KBM-7 (cell line): ENCODE results near the gene CNTD1.
"Not testable (repeated sequence)": the region's sequence is repeated elsewhere in the genome, so short reads cannot be mapped to it uniquely, and the experiment has no call there.

Experiments used
- DNase-seq: peaks from one replicate; pipeline ENCODE4 v3.0.0-alpha.2; 2015
- in situ Hi-C: fragments of 300-500 bp; cut with MboI; formaldehyde crosslinking; loops from 2 replicates; pipeline ENCODE4 v1.14.3; 2020; ENCODE audit warnings: low sequenced_read_pairs, low pct_unique_long_range_greater_than_20kb, mixed read lengths

Gene CNTD1, protein sequence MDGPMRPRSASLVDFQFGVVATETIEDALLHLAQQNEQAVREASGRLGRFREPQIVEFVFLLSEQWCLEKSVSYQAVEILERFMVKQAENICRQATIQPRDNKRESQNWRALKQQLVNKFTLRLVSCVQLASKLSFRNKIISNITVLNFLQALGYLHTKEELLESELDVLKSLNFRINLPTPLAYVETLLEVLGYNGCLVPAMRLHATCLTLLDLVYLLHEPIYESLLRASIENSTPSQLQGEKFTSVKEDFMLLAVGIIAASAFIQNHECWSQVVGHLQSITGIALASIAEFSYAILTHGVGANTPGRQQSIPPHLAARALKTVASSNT

DNA sequence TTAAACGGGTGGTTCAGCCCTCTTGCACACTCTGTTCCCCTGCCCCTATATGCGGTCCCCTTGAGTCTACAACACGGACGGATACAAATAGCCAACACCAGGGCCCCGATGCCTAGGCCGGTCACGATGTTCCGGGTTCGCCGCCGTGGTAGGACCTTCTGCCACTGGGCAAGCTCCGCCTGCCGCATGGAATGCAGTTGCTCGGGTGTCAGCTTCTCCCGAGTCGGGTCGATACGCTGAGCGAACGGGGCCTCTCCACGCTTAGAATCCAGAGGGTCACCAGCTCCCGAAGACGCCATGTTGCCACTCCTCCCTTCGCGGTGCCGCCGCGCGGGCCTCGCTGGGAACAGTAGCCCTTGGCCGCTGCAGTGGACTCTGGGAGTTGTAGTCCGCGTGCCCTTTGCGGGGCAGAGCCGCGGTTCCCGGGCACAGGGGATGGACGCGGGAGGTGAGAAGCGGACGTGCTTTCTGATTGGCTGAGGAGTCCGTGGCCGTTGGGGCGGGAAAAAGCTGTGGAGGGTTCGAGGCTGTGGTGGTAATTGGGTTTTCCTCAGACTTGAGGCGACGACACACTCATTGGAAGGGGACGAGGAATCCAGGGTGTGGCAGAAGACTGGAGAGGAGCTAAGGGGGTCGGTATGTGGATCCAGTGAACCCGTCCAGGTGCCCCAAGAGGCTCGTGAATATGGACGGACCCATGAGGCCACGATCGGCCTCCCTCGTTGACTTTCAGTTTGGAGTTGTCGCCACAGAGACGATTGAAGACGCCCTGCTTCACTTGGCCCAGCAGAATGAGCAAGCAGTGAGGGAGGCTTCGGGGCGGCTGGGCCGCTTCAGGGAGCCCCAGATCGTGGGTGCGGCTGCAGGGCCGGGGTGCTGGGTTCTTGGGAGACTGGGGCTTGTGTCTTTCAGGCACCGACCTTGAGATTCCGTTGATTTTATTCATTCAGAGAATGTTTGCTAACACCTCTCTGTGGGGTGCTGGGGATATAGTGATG, at the start of gene CNTD1, which contains the start of gene COA3:
Gene CNTD1, plus strand, starts transcription at position 479 of the 998 bp plus-strand sequence. Its CDS starts 207 bp downstream, at position 686.
Gene COA3, minus strand, starts transcription at position 322 of the 998 bp plus-strand sequence. Its CDS starts 23 bp downstream, at position 299.
- in situ Hi-C loops: no loop called here

GRCh38 chr17:42748908-42749798, 49.5 kb upstream of the CNTD1 start:
- DNase-seq: no peak
- in situ Hi-C loops: no loop called here

More for the DNA sequence above, at the start of gene CNTD1, which contains the start of gene COA3:
- DNase-seq: peak; percentile 85

DNA sequence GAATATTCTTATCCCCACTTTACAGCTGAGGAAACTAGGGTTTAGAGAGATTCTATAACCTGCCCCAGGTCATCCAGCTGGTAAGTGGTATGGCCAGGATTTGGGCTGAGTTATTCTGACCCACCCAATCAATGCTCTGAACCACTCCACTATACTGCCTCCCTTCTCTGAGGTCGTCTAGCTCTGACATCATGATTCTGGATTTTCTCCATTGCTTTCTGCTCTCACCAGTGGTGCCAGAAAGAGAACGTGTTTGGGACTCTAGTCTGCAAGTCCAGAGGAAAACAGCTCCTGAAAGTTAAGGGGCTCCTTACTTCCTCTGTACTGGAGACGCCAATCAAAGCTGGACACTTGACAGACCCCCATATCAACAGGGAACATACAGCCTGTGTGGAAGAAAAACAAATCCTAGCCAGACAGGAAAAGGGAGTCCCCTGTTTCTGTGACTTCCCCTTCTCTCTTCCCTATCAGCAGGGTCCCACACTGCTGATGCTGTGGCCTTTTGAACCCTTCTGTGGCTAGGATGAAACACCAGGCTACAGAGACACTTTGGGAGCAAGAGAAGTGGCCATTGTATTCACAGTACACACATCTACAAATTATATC, 47.8 kb upstream of the CNTD1 start:
- in situ Hi-C loops: no loop called here
- DNase-seq: peak; percentile 87

GRCh38 chr17:42751628-42752027, 47.0 kb upstream of the CNTD1 start:
- in situ Hi-C loops: no loop called here
- no peak for DNase-seq

DNA sequence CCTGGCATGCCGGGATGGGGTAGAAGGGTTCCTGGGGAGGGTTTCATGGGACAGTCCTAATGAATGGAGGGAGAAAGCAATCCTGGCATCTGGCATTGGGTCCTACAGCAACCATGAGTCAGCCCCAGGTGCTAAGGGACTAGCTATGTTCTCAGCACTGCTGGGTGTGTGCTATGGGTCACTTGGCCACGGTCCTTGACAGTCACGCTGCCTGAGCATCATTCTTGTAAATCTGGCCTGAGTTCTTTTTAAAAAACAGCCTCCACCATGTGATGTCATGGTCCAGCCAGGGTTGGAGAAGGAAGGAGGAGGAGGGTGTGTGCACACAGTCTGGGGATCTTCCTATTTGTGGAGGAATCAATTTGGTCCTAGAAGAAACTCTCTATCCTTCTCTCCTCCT, 43.9 kb upstream of the CNTD1 start:
- in situ Hi-C loops: no loop called here

GRCh38 chr17:42759982-42760651, 38.5 kb upstream of the CNTD1 start:
- in situ Hi-C loops: no loop called here
- peak; percentile 14 for DNase-seq

More for the DNA sequence above, 43.9 kb upstream of the CNTD1 start:
- DNase-seq: no peak

- in situ Hi-C loops: no loop called here
Measured at GRCh38 chr17:42760652-42761581, 37.7 kb upstream of the CNTD1 start, which contains the start of gene RAMP2. TSS of gene RAMP2 (plus strand) at chr17:42761227. CDS start at chr17:42761262, 35 bp downstream.

DNA sequence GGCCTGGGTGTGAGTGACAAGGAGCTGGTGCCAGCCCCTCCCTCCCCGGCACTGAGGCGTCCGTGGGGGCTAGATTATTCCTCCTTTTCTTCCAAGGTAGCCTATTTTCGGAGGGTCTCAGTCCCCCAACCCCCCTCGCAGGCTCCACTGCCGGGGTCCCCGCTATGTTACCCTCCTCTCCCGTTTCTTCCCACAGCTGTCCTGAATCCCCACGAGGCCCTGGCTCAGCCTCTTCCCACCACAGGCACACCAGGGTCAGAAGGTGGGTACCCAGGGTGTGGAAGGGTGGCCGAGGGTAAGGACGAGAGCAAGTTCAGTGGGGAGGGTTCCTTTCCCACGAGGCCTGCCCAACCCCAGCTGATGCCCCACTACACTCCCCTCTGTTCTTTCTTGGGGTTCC, 37.0 kb upstream of the CNTD1 start:
- DNase-seq: no peak
- in situ Hi-C loops: no loop called here

More at GRCh38 chr17:42760652-42761581, 37.7 kb upstream of the CNTD1 start, which contains the start of gene RAMP2:
- no peak for DNase-seq

DNA sequence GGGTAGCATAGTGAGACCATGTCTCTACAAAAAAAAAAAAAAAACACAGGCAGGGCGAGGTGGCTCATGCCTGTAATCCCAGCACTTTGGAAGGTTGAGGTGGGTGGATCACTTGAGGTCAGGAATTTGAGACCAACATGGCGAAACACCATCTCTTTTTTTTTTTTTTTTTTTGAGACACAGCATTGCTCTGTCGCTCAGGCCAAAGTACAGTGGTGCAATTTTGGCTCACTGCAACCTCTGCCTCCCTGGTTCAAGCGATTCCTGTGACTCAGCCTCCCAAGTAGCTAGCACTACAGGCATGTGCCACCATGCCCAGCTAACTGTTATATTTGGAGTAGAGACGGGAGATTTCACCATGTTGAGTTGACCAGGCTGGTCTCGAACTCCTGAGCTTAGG, 32.5 kb upstream of the CNTD1 start:
- no peak for DNase-seq
- in situ Hi-C loops: no loop called here

DNA sequence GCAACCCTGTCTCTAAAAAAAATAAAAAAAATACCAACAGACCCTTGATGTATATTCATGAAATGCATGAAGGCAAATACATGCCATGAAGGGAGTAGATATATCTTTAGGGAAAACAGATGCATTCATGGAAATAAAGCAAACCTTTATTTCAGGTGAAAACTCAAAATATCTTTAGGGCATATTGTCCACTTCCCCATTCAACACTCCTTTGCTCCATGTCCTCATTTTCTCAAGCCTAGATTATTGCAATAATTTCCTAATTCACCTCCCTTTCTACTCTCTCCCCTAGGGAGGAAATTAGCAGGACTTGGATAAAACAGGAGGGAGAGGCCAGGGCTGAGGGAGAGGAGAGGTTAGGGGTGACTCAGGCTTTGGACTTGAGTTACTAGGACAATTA, 31.1 kb upstream of the CNTD1 start:
- in situ Hi-C loops: no loop called here
- no peak for DNase-seq

DNA sequence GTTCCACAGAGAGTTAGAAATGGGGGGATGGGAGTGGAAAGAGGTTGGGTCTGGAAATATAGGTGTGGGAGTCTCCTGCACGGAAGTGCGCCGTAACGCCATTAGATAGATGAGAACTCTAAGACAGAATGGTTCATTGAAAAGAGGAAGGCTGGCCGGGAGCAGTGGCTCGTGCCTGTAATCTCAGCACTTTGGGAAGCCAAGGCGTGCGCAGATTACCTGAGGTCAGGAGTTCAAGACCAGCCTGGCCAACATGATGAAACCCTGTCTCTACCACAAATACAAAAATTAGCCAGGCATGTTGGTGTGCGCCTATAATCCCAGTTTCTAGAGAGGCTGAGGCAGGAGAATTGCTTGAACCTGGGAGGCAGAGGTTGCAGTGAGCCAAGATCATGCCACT, 30.7 kb upstream of the CNTD1 start:
- in situ Hi-C loops: not testable (repeated sequence)
- peak; percentile 47 for DNase-seq

GRCh38 chr17:42769964-42770363, 28.7 kb upstream of the CNTD1 start:
- in situ Hi-C loops, DNase-seq: not testable (repeated sequence)

- DNase-seq: no peak
- in situ Hi-C loops: no loop called here
Measured at GRCh38 chr17:42772945-42773289, 25.7 kb upstream of the CNTD1 start.

DNA sequence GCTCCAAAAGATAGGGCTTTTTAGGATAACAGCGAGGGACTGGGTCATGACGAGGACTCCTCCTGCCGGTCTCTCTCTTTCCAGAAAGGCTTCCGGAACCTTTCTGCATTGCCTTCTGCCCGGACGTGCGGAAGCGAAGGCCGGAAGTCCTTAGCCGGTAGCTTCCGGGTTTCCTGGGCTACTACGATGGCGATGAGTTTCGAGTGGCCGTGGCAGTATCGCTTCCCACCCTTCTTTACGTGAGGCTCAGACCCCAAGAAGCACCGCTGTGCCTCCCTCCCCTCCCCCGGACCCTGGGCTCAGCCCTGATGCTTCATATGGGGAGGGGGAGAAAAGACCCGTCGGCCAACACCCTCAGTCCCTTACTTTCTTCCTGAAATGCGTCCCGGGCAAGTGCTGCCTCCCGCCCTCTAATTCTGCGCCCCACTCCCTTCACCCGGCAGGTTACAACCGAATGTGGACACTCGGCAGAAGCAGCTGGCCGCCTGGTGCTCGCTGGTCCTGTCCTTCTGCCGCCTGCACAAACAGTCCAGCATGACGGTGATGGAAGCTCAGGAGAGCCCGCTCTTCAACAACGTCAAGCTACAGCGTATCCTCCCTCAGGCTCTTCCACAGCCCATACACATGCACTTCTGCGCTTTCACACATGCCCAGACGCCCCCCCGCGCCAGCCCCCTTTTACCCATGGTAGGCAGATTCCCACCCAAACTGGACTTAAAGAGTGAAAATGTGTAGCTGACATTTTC, 25.2 kb upstream of the CNTD1 start, which contains the start of gene VPS25:
Gene VPS25, plus strand, starts transcription at position 160 of the 746 bp plus-strand sequence. Its CDS starts 27 bp downstream, at position 187.
- DNase-seq: peak; percentile 83
- in situ Hi-C loops: no loop called here

GRCh38 chr17:42774066-42774745, 24.5 kb upstream of the CNTD1 start:
- in situ Hi-C loops: no loop called here

More at GRCh38 chr17:42774066-42774745, 24.5 kb upstream of the CNTD1 start:
- DNase-seq: no peak
